Measurements from ENCODE around the gene RPA3. TPM values are rescaled to one million over a fixed set of nuclear protein-coding genes. Genes with fewer than 3 reads are reported as not detected.

The RPA3 gene
- total and polyA plus RNA-seq, 9 of the 15 experiments (the other 6 are each of a cell fraction or from before 2014, with no cell fraction given) = 68.5 to 265 (median 125) TPM

- H3K36me3 ChIP-seq (ENCODE audit: control insufficient read depth, insufficient read depth, low read length) = no peaks in the 10 kb centered on the region
- ATAC-seq (peak; percentile 38; the same call in 2 of the 3 replicates), FAIRE-seq (peak; percentile 40), DNase-seq (ENCODE audit: extremely low read depth in 1 of 4, low spot score in 3 of 4) (peak in 1 of 4 experiments; percentile 29)
- no peaks in the 10 kb centered on the region for H3K9me1 ChIP-seq (ENCODE audit: control insufficient read depth, insufficient read depth, low read length)
- H4K20me1 ChIP-seq (replicated peaks; ENCODE audit: control insufficient read depth, insufficient read depth, low read length) = no peaks in the 10 kb centered on the region
- ChIA-PET POLR2A (interaction anchor here (0.8 to 1.1 kb wide), 2 partner anchors 22 to 94 kb away, joined by 3 read pairs; partner anchors contain the start of gene UMAD1), CTCF (ENCODE audit: low intra/inter-chr PET ratio) (no interaction called here)
- H3K4me3 ChIP-seq = no peak overlapping the region
- H3K79me2 ChIP-seq (ENCODE audit: control insufficient read depth, insufficient read depth, low read length) = no peaks in the 10 kb centered on the region
- no peaks in the 10 kb centered on the region for H3K9me3 ChIP-seq (replicated peaks; ENCODE audit: control insufficient read depth, insufficient read depth, low read depth, low read length)
- in situ Hi-C loops (cut with MboI) (no loop called here), intact Hi-C loops (cut with micrococcal nuclease) (loop anchor here (5.0 kb wide), 1 partner anchor 555 kb away; no protein-coding TSS in a partner anchor)
- no peaks in the 10 kb centered on the region for H3K27me3 ChIP-seq (ENCODE audit: control insufficient read depth in 2 of 2, insufficient read depth in 2 of 2, low read length in 2 of 2)
- H3K4me1 ChIP-seq (replicated peaks in 1 of 2; ENCODE audit: control insufficient read depth in 2 of 2, insufficient read depth in 2 of 2, low read length in 2 of 2) = peaks cover 0 to 5% of the 10 kb centered on the region in 2 experiments; a peak in 3 of 5 replicates
- H3K4me2 ChIP-seq (ENCODE audit: insufficient read depth, low read length) = no peak overlapping the region
- WGBS (ENCODE audit: insufficient coverage, low coverage, missing lambda C conversion rate) = 60% methylated on average over 6 of the region's 6 CpGs
- no peak overlapping the region for H3K27ac ChIP-seq (ENCODE audit: extremely low read depth, low read depth, low read length)
- no TSS peak for BruUV-seq (replicated peaks)
- no peak overlapping the region for H2AFZ ChIP-seq (ENCODE audit: low read depth, low read length)
- H3K9ac ChIP-seq (ENCODE audit: insufficient read depth in 1 of 2, low read depth in 2 of 2, low read length in 2 of 2) = no peak overlapping the region
- no peak for TF ChIP-seq LCOR (CRISPR knock-in tag; IDR thresholded peaks at IDR 0.05)
- TF ChIP-seq REST (IDR thresholded peaks at IDR 0.05; ENCODE audit: borderline replicate concordance) = peak; percentile 40; the same call in 1 of the 2 replicates
- TF ChIP-seq REST (CRISPR knock-in tag; IDR thresholded peaks at IDR 0.05; ENCODE audit: low read depth) = no peak
- TF ChIP-seq YY1 (IDR thresholded peaks at IDR 0.05; ENCODE audit: borderline replicate concordance in 1 of 3, control insufficient read depth in 1 of 3, extremely low read depth in 1 of 3, insufficient read depth in 3 of 3, insufficient read length in 1 of 3, insufficient replicate concordance in 2 of 3, low read depth in 1 of 3, low read length in 2 of 3) = peak in 1 of 3 experiments; percentile 87
- TF ChIP-seq NR2C1 (IDR thresholded peaks at IDR 0.05) = no peak
- no peak for TF ChIP-seq NR2C1 (tag; IDR thresholded peaks at IDR 0.05)
- TF ChIP-seq PRDM10 (IDR thresholded peaks at IDR 0.05; ENCODE audit: partially characterized antibody) = no peak
- no peak for TF ChIP-seq SRSF3 (IDR thresholded peaks at IDR 0.05; ENCODE audit: insufficient read depth, low read length)
- TF ChIP-seq RAD21 (CRISPR knock-in tag; conservative IDR thresholded peaks at IDR 0.05 in 1 of 2, IDR thresholded peaks at IDR 0.05 in 1 of 2) = peak in 1 of 2 experiments; percentile 56; a peak in 2 of 4 replicates
Measured at GRCh38 chr7:7662527-7662926, 55.9 kb downstream of the RPA3 start.
